WI38 (cell line): Measurements from ENCODE around the gene TSSK2.
"Not testable (repeated sequence)": the region's sequence is repeated elsewhere in the genome, so short reads cannot be mapped to it uniquely, and the experiment has no call there.

ENCODE experiments used
- H3K4me3 ChIP-seq: 2 replicates; pipeline ENCODE4 v1.5.1; 2011; ENCODE audit warnings: low read depth, mild to moderate bottlenecking, control low read depth, low read length
- CTCF ChIP-seq: IDR thresholded peaks from 2 replicates; pipeline ENCODE4 v1.5.1; 2012; ENCODE audit warnings: low read depth, mild to moderate bottlenecking, control low read depth, low read length

Gene TSSK2

DNA sequence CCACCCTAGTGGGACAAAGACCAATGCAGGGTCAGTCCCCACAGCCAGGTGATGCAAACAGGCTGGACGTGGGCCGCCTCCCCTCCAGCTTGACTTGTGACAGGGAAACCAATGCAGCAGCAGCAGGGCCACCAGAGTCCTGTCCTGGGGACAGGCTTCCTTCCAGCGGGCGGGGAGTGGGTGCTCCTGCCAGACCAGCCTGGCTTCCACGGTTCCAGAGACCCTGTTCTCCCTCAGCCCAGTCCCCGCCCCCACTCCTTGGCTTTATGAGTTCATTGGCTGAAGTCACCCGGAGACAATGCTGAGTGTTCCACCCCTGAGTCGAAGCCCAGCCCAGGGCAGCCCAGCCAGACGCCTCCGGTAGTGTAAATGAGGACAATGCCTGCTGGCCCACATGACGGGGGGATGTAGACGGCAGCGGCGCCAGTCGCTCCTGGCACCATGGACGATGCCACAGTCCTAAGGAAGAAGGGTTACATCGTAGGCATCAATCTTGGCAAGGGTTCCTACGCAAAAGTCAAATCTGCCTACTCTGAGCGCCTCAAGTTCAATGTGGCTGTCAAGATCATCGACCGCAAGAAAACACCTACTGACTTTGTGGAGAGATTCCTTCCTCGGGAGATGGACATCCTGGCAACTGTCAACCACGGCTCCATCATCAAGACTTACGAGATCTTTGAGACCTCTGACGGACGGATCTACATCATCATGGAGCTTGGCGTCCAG, at the start of gene TSSK2:
TSS of gene TSSK2 (plus strand) at position 350 of the 726 bp plus-strand sequence. CDS start at position 442, 92 bp downstream.
- H3K4me3 ChIP-seq, result no peak within 1 kb of the TSS
- no peak for TF ChIP-seq CTCF

GRCh38 chr22:19081351-19081750, 49.8 kb upstream of the TSSK2 start:
- no peak for TF ChIP-seq CTCF
- no peak overlapping the region for H3K4me3 ChIP-seq

DNA sequence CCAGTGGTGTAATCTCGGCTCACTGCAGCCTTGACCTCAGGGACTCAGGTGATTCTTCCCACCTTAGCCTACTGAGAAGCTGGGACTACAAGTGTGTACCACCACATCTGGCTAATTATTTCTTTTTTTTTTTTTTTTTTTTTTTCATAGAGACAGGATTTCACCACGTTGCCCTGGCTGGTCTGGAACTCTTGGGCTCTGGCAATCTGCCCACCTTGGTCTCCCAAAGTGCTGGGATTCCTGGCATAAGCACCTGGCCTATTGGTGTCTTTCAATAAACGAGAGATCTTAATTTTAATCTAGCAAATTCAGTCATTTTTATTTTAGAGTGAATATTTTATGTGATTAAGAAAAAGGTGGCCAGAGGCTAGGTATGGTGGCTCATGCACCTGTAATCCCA, 49.0 kb upstream of the TSSK2 start:
- H3K4me3 ChIP-seq, result no peak overlapping the region

GRCh38 chr22:19082793-19083192, 48.3 kb upstream of the TSSK2 start:
- no peak overlapping the region for H3K4me3 ChIP-seq
- TF ChIP-seq CTCF, result no peak

More for the DNA sequence above, 49.0 kb upstream of the TSSK2 start:
- no peak for TF ChIP-seq CTCF

GRCh38 chr22:19084126-19084525, 47.0 kb upstream of the TSSK2 start:
- H3K4me3 ChIP-seq, result not testable (repeated sequence)

DNA sequence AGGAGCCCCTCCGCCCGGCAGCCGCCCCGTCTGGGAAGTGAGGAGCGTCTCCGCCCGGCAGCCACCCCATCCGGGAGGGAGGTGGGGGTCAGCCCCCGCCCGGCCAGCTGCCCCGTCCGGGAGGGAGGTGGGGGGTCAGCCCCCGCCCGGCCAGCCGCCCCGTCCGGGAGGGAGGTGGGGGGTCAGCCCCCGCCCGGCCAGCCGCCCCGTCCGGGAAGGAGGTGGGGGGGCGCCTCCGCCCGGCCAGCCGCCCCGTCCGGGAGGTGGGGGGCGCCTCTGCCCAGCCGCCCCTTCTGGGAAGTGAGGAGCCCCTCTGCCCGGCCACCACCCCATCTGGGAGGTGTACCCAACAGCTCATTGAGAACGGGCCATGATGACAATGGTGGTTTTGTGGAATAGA, 46.5 kb upstream of the TSSK2 start:
- H3K4me3 ChIP-seq, result not testable (repeated sequence)

DNA sequence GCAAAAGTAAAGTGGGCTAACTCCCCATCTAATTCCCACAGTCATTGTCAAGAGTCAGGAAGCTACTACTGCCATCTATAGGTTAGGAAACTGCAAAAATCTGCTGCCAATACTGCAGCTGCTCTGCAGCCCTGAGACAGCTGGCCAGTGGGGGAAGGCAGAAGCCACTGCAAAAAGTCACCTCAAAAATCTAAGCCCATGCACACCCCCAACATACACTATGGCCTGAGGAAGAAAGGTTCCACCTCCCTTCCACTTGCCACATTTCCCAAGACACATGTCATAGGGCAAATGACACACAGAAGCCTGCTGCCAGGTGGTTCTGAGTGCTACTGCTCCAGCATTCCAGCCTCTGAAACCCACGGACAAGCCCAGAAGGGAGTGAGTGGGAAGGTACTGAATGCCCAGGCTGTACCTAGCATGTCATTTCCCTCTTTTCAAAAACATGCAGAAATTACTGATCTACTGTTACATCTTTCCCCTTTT, 45.8 kb upstream of the TSSK2 start:
- H3K4me3 ChIP-seq, result no peak overlapping the region
- peak; percentile 32; the same call in 1 of the 2 replicates for TF ChIP-seq CTCF

DNA sequence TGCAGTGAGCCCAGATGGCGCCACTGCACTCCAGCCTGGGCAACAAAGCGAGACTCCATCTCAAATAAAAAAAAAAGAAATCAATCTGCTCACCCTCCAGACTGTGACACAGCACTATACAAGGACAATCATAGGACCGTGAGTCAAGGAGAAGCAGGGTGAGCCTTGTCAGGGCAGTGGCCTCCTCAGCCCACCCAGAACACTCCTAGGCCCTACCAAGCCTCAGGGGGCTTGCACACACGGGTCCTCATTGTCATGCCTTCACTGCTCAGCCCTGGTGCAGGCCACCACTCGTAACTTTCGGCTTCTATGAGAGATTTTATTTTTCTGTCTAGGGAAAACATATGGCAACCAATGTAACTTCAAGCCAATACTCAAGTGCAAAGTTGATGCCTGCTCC, 44.7 kb upstream of the TSSK2 start:
- TF ChIP-seq CTCF, result no peak

More for the DNA sequence above, 44.7 kb upstream of the TSSK2 start:
- H3K4me3 ChIP-seq, result no peak overlapping the region
